Type B pancreatic cell (in vitro differentiated cells): ENCODE data around the gene CABYR. TPM values are rescaled to one million over a fixed set of nuclear protein-coding genes. Genes with fewer than 3 reads are reported as not detected.

Source experiments
- DNase-seq: peaks from one replicate; pipeline ENCODE4 v3.0.0; 2021; ENCODE audit warnings: mixed read lengths; ENCODE audit not compliant: unreplicated experiment; ENCODE audit errors: extremely low spot score
- H3K27ac Mint-ChIP-seq: 2 replicates; pipeline ENCODE4 v1.8.0; 2021; ENCODE audit warnings: mild to moderate bottlenecking, mixed read lengths
- H3K27me3 Mint-ChIP-seq: 2 replicates; pipeline ENCODE4 v1.8.0; 2021; ENCODE audit warnings: mixed read lengths
- H3K36me3 Mint-ChIP-seq: 2 replicates; pipeline ENCODE4 v1.8.0; 2021; ENCODE audit warnings: mixed read lengths
- H3K4me1 Mint-ChIP-seq: one replicate; pipeline ENCODE4 v1.8.0; 2021; ENCODE audit warnings: mixed read lengths; ENCODE audit not compliant: unreplicated experiment
- H3K4me3 Mint-ChIP-seq: 2 replicates; pipeline ENCODE4 v1.8.0; 2021; ENCODE audit warnings: mild to moderate bottlenecking, mixed read lengths
- H3K9me3 Mint-ChIP-seq: 2 replicates; pipeline ENCODE4 v1.8.0; 2021; ENCODE audit warnings: mixed read lengths
- total RNA-seq: library from RNA; stranded (reverse); gene quantifications from 2 replicates; pipeline ENCODE4 v1.2.1, GENCODE V29; 2021; ENCODE audit warnings: low replicate concordance
- TF ChIP-seq, protein P1 (sequence below): fragments of 200-600 bp; sonication (generic); conservative IDR thresholded peaks from 2 replicates; pipeline ENCODE4 v1.5.0; 2021; ENCODE audit warnings: antibody characterized with exemption, mild to moderate bottlenecking

The CABYR gene
- total RNA-seq, 1 donor from 2014 or later = 8.6 TPM

DNA sequence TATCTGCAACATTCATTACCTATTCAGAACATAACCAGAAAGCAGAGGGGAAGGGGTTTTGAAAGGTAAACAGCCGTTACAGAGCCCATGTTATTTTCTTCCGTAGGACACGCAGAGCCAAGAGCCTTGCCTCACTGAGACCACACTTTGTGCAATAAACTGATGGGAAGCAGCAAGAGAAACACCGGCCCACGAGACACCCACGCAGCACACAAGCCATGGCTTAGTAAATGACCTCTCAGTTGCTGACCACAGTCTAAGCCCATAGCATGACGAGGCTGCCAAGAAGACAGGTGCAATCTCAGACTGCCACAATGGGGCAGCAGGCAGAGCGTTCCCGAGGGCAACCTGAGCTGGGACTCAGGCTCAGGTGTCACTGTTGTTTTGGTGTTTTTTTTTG lies 59.6 kb downstream of the CABYR start:
- H3K9me3 Mint-ChIP-seq = no peaks in the 10 kb centered on the region
- H3K27ac Mint-ChIP-seq = no peak overlapping the region
- DNase-seq = no peak
- H3K4me1 Mint-ChIP-seq = peaks cover 12% of the 10 kb centered on the region
- H3K36me3 Mint-ChIP-seq = peaks cover 3% of the 10 kb centered on the region
- TF ChIP-seq, protein P1, sequence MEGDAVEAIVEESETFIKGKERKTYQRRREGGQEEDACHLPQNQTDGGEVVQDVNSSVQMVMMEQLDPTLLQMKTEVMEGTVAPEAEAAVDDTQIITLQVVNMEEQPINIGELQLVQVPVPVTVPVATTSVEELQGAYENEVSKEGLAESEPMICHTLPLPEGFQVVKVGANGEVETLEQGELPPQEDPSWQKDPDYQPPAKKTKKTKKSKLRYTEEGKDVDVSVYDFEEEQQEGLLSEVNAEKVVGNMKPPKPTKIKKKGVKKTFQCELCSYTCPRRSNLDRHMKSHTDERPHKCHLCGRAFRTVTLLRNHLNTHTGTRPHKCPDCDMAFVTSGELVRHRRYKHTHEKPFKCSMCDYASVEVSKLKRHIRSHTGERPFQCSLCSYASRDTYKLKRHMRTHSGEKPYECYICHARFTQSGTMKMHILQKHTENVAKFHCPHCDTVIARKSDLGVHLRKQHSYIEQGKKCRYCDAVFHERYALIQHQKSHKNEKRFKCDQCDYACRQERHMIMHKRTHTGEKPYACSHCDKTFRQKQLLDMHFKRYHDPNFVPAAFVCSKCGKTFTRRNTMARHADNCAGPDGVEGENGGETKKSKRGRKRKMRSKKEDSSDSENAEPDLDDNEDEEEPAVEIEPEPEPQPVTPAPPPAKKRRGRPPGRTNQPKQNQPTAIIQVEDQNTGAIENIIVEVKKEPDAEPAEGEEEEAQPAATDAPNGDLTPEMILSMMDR = no peak
- no peak overlapping the region for H3K4me3 Mint-ChIP-seq
- no peaks in the 10 kb centered on the region for H3K27me3 Mint-ChIP-seq

DNA sequence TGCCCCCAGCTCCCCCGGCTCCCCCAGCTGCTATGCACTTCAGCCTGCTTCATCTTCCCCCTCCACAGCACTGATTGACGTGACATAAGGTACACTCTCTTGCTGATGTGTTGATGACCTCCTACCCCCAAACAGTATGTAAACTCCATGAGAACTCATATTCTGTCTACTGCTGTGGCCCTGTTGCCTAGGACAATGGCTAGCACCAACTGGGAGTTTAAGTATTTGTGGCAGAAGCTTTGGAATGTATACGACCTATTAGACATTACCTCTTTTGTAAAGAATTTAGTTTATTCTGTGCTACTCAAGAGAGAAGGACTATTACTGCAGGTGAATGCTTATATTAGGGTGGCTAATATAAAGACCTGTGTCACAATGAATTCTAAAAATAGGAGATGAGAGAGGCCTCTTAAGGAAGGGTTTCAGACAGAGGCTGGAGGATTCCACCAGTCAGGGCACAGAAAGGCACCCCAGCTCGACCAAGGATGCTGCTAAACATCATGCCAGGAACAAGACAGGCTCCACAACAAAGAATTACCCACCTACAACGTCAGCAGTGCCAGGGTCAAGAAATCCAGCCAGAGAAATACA lies 60.6 kb downstream of the CABYR start:
- peaks cover 3% of the 10 kb centered on the region for H3K36me3 Mint-ChIP-seq
- H3K27ac Mint-ChIP-seq = no peak overlapping the region
- TF ChIP-seq, protein P1 = no peak
- peaks cover 12% of the 10 kb centered on the region for H3K4me1 Mint-ChIP-seq
- DNase-seq = no peak
- no peak overlapping the region for H3K4me3 Mint-ChIP-seq
- no peaks in the 10 kb centered on the region for H3K27me3 Mint-ChIP-seq
- H3K9me3 Mint-ChIP-seq = no peaks in the 10 kb centered on the region

DNA sequence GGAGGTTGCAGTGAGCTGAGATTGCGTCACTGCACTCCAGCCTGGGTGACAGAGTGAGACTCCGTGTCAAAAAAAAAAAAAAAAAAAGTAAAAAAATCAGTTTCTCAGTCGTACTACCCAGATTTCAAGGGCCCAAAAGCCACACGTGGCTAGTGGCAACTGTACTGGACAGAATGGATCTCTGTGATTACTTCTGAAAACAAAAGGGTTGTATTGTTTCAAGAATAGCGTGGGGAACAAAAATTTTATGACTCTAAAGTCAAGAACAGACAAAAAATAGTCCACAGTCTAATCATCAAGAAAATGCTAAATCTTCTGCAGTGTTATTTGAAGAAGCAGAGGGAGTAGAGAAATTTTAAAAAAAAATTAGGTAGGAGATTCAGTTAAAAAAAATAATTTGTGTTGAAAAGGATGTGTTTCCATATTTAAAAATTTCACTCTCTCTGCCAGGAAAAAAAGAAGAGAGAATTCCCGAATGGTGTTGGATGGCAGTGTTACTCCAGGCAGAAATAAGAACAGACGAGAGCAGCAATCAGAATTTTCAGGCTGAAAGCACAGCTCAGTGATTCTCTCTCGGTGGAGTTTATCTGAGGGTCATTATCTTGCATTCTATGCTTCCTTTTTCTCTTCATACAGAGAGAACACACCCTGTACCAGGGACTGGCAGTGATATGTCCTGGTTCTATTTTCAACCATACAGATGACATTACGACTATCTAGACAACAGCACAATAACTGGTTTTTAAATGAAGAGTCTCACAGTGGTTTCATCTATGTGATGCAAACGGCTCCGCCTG lies 61.8 kb downstream of the CABYR start:
- TF ChIP-seq, protein P1 = no peak
- H3K4me1 Mint-ChIP-seq = peaks cover 16% of the 10 kb centered on the region
- H3K9me3 Mint-ChIP-seq = no peaks in the 10 kb centered on the region
- no peaks in the 10 kb centered on the region for H3K27me3 Mint-ChIP-seq
- no peak overlapping the region for H3K4me3 Mint-ChIP-seq
- H3K27ac Mint-ChIP-seq = no peak overlapping the region
- peaks cover 3% of the 10 kb centered on the region for H3K36me3 Mint-ChIP-seq
- DNase-seq = no peak

DNA sequence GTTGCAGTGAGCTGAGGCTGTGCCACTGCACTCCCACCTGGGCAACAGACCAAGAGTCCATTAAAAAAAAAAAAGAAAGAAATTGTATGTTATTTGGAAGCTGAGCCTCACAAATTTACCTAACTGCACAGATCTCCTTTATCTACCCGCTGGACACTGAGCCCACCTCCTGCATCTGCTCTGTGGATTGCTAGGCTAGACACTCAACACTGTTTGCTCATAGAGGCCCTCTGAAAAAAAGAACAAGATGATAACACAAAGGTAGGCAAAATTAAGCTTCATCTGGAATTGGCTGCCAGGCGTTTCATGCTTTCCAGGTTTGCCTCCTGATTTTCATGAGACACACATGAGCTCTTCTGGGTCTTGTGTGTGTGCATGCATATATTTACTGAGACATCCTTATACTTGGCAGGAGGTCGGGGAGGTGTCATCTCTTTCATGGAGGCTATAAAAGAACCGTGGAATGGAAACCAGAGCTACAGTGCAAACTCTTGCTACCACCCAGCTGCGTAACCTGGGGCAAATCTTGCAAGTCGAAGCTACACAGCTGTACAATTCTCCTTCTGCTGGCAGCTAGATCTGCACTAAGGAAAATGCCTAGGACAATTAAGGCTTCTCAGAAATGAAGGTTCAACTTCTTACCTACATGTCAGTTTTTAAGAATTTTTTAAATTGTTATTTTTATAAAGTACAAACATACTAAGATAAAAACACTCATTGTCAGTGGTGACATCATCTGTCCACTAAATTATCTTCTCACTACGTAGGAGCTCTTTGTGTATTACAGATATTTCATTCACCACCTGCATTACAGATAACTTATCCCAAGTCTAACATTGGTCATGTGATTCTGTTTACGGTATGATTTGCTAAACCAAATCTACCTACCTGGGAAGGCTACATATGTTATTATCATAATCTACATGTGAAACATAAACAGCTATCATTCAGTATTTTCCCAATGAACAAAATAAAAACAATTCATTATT lies 63.1 kb downstream of the CABYR start:
- Mint-ChIP-seq H3K4me1 (peaks cover 16% of the 10 kb centered on the region), H3K27me3 (no peaks in the 10 kb centered on the region), H3K27ac (no peak overlapping the region), H3K9me3 (no peaks in the 10 kb centered on the region), H3K36me3 (peaks cover 3% of the 10 kb centered on the region), H3K4me3 (no peak overlapping the region)
- no peak for DNase-seq
- TF ChIP-seq, protein P1 = no peak

DNA sequence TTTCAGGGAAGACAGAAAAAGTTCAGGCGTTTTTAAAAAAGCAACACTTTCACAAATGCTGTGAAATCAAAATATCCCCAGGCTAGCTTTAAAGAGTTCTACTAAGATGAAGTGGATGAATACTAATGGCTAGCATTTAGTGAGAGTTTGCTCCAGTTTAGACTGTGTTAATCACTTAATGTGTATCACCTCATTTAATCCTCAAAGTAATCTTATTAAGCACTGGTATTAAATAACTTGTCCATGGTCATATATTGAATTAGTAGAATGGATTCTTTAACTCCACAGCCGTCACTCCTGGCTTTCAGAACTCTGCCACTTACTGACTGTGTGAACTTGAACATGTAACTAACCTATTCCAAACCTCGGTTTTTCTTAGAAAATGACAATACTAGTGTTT lies 66.0 kb downstream of the CABYR start:
- TF ChIP-seq, protein P1 = no peak
- no peak overlapping the region for H3K27ac Mint-ChIP-seq

More for the DNA sequence above, 66.0 kb downstream of the CABYR start:
- Mint-ChIP-seq H3K4me3 (no peak overlapping the region), H3K36me3 (peaks cover 8% of the 10 kb centered on the region), H3K9me3 (no peaks in the 10 kb centered on the region), H3K4me1 (peaks cover 11% of the 10 kb centered on the region), H3K27me3 (no peaks in the 10 kb centered on the region)
- no peak for DNase-seq
